Superior temporal gyrus (tissue), 1 donor: ENCODE data around the gene RIMBP2.

Experiments used
- DNase-seq: peaks from one replicate; pipeline ENCODE4 v3.0.0-alpha.2; 2016; ENCODE audit errors: extremely low spot score

Gene RIMBP2

GRCh38 chr12:130628304-130628703, 87.8 kb downstream of the RIMBP2 start:
- no peak for DNase-seq

- DNase-seq, result no peak
Measured at GRCh38 chr12:130627175-130627574, 88.9 kb downstream of the RIMBP2 start.

- no peak for DNase-seq
Measured at GRCh38 chr12:130626601-130627000, 89.5 kb downstream of the RIMBP2 start.

DNA sequence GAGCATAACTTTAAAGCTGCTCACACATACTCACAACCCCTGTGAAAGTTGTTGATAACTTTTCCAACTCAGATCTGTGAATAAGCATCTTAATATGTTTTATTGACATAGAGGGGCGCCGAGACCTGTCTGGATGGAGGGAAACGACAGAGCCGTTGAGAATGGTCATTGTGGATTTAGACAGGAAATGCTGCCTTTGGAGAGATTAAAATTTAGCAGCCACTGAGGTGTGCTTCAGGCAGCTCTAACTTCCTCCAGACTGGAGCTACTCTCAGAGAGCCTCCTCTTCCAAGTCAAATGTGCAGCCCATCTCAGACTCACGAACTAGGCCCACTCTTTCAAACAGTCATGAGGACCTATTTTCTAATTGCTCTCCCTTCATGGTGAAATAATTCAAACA, 90.9 kb downstream of the RIMBP2 start:
- DNase-seq, result no peak

GRCh38 chr12:130622803-130623202, 93.3 kb downstream of the RIMBP2 start:
- no peak for DNase-seq

- DNase-seq, result no peak
Measured at GRCh38 chr12:130621696-130622298, 94.3 kb downstream of the RIMBP2 start.

GRCh38 chr12:130620756-130621155, 95.3 kb downstream of the RIMBP2 start:
- no peak for DNase-seq

DNA sequence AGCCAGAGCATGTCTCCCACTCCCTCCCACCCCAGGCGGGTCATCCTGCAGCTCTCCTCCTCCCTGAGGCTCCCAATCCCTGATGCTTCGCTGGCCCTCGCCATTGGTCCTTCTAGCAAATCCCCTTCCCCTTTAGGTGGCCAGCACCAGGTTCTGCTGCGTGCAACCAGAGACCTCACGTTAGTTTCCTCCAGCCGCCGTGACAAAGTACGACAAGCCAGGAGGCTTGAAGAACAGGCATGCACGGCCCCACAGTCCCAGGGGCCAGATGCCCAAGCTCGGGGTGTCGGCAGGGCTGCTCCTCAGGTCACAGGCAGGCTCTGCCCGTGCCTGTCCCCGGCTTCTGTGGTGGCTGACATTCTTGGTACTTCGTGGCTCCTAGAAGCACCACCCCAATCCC, 95.8 kb downstream of the RIMBP2 start:
- no peak for DNase-seq

DNA sequence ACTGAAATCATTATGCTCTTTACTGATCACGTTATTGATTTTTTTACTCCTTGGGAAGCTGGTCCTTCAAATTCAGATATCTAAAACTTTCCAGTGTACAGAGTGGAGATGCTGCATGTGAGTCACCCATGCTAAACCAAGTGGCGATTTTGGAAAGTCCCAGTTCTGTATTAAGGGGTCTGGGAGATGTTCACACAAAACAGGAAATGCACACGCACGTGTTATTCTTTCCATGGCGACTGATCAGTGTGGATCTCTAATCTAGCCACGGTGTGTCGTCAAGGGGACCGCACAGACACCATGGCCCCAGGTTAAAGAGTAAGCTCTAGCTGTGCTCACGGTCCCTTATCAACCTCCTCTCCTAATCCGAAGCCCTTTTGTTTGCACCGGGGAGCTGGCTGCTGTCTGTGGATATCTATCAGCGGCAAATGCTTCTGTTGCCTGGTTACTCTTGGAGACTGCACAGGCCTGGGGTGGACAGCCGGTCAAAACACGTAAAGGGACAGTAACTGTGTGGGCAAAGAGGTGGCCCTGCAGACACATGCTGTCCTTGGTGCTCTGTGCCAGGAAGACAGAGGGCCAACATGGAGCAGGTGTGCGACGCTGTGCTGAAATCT, 96.6 kb downstream of the RIMBP2 start:
- DNase-seq, result no peak

DNA sequence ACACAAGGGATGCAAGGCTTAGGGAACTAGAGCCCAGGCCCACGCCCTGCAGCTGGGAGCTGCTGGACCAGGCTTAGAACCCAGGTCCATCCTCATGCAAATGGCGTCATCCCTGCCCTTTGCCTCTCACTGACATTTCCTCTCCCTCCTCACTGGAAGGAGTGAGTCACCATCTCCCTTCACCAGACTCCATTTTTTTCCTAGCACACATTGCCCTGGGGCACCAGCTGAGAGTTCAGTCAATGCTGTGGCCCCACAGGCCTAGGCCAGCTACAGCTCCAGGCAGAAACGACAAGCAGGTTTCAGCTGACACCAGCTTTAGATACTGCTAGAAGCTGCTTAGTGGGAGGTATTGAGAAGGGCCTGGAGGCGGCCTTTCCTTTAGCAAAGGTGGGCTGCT, 98.9 kb downstream of the RIMBP2 start:
- DNase-seq, result no peak

GRCh38 chr12:130615861-130616345, 100.2 kb downstream of the RIMBP2 start:
- DNase-seq, result no peak

DNA sequence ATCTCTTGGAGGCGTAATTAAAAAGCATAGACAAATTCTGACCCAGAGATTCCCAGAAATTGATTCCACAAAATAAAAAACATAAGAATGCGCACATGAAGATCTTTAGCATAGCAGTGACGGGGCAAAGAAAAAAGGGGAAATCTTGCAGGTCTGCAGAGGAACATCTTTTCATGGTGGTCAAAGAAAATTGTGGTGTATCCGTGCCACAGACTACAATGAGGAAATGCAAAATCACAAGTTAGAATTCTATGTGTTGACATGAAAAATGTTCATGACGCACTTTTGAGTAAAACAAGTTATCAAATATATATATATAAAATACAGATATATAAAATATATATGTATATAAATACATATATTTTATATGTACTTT, 101.6 kb downstream of the RIMBP2 start:
- DNase-seq, result no peak

DNA sequence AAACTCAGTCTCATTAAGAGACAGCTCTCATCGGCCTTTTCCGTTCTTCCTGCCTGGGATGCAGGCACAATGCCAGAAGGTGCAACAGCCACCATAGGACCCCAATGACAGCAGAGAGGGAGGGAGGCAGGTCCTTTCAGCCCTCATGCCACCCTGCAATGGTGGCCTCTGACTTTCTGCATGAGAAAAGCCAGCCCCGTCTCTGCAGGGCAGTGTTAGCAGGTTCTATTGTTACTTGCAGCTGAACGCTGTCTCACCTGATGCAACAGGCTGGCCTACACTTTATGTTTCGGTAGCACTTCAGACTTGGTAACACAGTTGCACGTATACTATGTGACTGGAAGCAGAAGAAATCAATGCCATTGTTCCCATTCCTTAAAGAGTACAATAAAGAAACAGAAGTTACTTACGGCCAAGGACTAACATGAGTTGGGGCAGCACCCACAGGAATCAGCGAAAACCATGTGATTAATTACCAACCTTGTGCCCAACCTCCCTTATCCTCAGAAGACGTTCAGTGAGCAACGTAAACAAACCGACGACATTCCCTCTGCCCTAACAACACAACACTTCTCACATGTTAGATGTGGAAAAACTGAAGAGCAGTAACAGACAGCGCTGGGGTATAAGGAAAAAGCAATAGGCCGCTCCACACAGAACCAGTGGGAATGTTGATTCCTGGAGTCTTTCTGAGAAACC, 102.1 kb downstream of the RIMBP2 start:
- no peak for DNase-seq

DNA sequence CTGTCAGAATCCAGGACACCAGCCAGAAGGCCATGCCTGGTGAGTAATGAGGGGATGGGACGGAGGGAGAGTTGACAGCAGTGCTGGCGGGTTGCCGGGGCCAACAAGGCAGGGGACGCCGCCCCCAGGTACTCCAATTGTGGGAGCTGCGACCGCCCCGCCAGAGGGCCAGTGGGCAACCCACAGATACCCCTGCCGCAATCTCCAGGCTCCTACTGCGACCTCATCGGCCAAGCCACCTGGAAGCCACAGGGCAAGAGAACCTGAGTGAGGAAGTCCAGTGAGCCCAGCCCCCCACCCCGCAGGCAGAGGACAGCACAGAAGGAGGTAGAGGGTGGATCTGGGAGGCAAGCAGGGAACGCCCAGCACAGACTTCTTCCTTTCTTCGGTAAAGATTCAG, 103.0 kb downstream of the RIMBP2 start:
- no peak for DNase-seq

DNA sequence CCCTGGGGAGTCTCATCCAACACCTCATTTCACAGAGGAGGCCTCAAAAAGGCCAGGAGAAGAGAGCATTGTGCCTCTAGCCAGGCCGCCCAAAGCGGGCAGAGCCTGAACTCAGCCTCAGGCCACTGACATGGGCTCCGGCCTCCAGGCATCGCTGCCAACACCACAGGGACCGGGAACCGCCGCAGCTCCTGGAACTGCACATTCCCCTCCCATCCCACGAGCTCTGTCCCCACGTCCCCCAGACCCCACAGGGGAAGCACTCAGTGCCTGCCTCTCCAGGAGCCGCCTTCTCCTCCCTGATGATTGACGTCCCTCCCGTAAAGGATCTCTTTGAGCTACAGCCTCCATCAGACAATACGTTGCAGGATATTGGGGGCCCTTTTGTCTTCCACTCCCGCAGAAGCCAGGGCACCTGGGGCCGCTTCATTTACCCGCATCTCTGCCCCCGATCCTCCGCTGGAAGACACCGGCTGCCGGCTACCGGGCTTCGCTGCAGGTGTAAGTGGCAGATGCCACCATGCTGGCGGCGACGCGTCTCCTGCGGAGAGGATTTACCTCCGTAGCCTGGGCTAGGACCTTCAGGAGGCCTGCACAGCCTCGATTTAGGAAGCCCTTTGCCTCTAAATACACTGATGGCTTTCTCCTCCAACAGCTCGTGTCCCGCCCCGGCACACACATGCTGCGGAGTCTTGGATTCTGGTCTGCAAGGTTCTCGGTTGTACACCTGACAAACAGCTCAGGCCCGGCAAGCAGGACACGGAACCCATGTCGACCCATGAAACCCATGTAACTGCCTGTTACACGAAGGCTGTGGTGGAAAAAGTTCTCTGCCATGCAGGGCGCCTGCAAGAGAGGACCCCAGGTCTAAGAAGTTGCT, 104.8 kb downstream of the RIMBP2 start:
- no peak for DNase-seq

DNA sequence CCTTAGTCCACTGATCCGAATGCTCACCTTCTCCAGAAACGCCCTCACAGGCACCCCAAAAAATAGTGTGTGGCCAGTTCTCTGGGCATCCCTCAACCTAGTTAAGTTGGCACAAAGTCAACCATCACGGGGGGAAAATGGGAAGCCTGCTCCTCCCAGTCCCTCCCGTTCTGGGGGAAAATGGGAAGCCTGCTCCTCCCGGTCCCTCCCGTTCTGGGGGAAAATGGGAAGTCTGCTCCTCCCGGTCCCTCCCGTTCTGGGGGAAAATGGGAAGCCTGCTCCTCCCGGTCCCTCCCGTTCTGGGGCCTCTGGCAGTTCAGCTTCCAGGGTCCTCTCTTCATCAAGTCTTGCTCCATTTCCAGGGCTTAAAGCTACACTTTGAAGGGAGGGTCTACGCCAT, 106.1 kb downstream of the RIMBP2 start:
- DNase-seq, result no peak

DNA sequence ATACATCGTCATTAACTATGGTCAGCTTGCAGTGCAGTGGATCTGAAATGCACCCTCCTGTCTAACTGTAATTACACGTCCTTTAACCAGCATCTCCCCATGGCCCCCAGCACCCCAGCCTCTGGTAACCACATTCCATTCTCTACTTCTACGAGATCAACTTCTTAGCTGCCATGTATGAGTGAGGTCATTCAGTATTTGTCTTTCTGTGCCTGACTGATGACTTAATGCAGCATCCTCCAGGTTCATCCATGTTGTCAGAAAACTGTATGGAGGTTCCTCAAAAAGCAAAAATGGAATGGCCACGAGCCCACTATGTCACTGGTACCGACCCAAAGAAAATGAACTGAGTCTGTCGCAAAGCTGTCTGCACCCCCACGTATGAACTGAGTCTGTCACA, 107.3 kb downstream of the RIMBP2 start:
- no peak for DNase-seq

DNA sequence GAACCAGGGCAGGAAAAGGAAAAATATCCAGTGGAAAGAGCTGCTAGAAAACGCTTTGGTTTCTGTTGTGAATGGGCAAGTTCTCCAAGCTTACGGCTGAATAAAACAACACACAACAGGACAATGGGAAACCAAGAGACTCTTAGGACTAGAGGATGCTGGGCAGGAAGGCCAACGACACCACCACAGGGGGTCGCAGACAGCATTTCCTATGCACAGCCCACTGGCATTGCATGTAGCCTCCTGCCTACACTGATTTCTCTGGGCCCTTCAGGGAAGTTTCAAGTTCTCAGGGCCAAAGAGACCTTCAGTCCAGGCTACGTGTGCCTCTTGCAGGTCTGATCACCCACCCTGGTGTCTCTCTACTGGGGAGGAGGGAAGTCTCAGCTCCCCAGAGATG, 108.0 kb downstream of the RIMBP2 start:
- no peak for DNase-seq

DNA sequence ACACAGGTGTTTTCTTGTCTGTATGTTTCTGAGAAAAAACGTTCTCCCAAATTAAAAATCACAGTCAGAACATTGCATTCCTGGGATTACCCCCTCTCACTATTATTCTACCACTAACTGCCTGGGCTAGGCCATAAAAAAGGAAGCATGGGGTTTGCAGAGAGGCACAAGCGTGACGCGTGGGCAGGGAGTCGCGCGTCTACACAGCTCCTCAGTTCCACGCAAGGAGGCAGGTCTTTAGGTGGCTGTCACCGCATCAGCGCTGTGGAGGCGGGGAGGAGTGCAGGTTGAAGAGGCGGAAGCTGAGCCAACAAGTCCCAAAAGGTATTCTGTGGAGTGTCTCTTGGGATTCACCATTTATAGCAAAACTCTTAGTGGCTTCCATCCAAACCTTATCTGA, 109.9 kb downstream of the RIMBP2 start:
- no peak for DNase-seq

DNA sequence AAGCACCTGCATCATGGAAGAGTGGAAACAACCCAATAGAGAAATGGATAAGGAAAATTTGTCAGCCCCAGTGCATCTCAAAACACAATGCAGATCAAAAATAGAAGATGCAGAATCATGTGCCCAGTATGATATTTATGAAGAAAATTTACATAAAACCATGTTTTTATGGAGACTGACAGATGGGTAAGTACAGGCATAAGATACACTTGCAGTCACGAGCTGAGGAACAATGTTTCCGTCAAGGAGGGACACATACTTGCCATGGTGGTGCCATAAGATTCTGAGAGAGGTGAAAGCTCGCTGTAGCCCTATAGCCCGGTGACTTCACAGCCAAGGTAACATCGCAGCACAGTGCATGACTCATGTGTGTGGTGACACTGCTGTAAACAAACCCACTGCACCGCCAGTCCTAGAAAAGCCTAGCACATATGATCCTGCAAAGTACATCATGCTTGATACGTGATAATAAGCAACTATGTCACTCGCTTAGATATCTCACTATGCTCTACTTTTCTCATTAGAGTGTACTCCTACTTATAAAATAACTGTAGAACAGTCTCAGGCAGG, 112.6 kb downstream of the RIMBP2 start:
- DNase-seq, result no peak

DNA sequence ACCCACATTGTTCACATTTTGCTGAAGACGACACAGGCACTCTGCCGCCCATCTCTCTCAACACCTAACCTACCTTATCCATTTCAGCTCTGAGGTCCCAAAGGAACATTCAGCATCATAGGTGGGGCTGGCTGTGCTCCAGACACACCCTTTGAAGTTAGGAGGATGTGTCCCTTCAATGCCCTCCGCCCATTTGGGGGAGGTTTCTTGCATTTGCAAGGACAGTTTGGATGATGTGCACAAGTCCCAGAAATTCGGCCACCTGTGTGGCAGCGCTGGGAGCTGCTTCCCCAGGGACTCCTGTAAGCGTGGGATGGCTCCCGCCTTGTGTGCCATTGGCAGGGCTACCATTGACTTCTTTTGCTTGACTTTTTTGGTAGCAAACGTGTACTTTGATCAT, 113.8 kb downstream of the RIMBP2 start:
- DNase-seq, result no peak

DNA sequence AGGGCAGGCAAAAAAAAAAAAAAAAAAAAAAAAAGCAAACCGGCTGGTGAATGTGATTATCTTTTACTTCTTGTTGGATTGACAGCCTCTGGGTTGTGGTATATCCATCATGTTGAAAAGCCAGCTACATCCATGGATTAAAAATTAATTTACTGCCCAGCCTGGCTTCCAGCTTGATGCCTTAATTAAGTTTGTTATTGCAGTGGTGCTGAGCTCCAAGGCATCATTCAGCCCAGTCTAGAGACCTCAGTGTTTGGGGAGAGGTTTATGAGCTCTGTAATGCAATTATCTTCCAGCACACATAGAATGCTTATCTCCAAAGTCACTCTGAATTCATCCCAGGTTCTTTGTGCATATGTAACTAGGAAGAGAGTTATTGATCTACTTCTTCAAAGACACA, 114.8 kb downstream of the RIMBP2 start:
- DNase-seq, result no peak
